Gastroesophageal sphincter (tissue), 4 donors: ENCODE data around the gene SLC48A1. TPM values are rescaled to one million over a fixed set of nuclear protein-coding genes. Genes with fewer than 3 reads are reported as not detected.

Source experiments
- ATAC-seq: fragments of 150-250 bp; one replicate; pipeline ENCODE4 v1.9.1; 2016; ENCODE audit warnings: mild to moderate bottlenecking, moderate library complexity
- H3K27ac ChIP-seq, 4 donors: fragments of 200-600 bp; sonication (generic) in 3 of 4; 1 replicate in 3 of 4; 2 replicates in 1 of 4; pipeline ENCODE4 v1.5.1; 2016 to 2019
- H3K27me3 ChIP-seq: fragments of 200-600 bp; sonication (generic); one replicate; pipeline ENCODE4 v1.5.1; 2019
- H3K36me3 ChIP-seq, 2 donors: fragments of 200-600 bp; sonication (generic); one replicate each; pipeline ENCODE4 v1.5.1; 2019; ENCODE audit warnings: control low read depth in 1 of 2
- H3K4me1 ChIP-seq, 3 donors: fragments of 200-600 bp; sonication (generic); 1 replicate in 2 of 3; 2 replicates in 1 of 3; pipeline ENCODE4 v1.5.1; 2016 to 2019; ENCODE audit warnings: control low read depth in 2 of 3
- H3K4me3 ChIP-seq, 2 donors: fragments of 200-600 bp; sonication (generic); one replicate each; pipeline ENCODE4 v1.5.1; 2019; ENCODE audit warnings: mild to moderate bottlenecking in 1 of 2, moderate library complexity in 1 of 2
- H3K9me3 ChIP-seq, 3 donors: fragments of 200-600 bp; sonication (generic); one replicate each; pipeline ENCODE4 v1.5.1; 2017 to 2019; ENCODE audit warnings: control low read depth in 2 of 3
- CTCF ChIP-seq, 4 experiments: fragments of 200-600 bp in 2 of 4; fragments of 450-650 bp in 2 of 4; sonication (generic) in 1 of 4; IDR thresholded peaks; one replicate each; pipeline ENCODE4 v1.5.1; 2017 to 2019; ENCODE audit warnings: antibody characterized with exemption in 4 of 4, mild to moderate bottlenecking in 2 of 4, moderate library complexity in 2 of 4
- EP300 ChIP-seq: sonication (generic); formaldehyde crosslinking; IDR thresholded peaks from one replicate; pipeline ENCODE4 v1.6.1; 2017; ENCODE audit warnings: antibody characterized with exemption, mild to moderate bottlenecking
- POLR2A ChIP-seq, 2 donors: fragments of 450-650 bp; IDR thresholded peaks; one replicate each; pipeline ENCODE4 v1.6.1; 2017; ENCODE audit warnings: antibody characterized with exemption in 2 of 2, mild to moderate bottlenecking in 2 of 2, moderate library complexity in 1 of 2
- POLR2AphosphoS5 ChIP-seq: sonication (generic); formaldehyde crosslinking; IDR thresholded peaks from one replicate; pipeline ENCODE4 v1.6.1; 2017; ENCODE audit warnings: antibody characterized with exemption
- WGBS, 2 donors: methylation state at CpG; one replicate each; pipeline ENCODE4 v1.1.5; 2018; ENCODE audit warnings: low coverage in 1 of 2; 5-methylcytosine and 5-hydroxymethylcytosine counted together
- total RNA-seq, 4 donors: library from RNA; depleted of rRNA; stranded (reverse); fragments of >200 nt; gene quantifications; one replicate each; pipeline ENCODE4 v1.1.0, GENCODE V29; 2016

SLC48A1 gene
- total RNA-seq, 4 donors from 2014 or later, result 40.7 to 66.8 (median 53.3) TPM

GRCh38 chr12:47795814-47796411, 22.9 kb downstream of the SLC48A1 start:
- H3K36me3 ChIP-seq, result peaks cover 0 to 81% of the 10 kb centered on the region in 2 donors

DNA sequence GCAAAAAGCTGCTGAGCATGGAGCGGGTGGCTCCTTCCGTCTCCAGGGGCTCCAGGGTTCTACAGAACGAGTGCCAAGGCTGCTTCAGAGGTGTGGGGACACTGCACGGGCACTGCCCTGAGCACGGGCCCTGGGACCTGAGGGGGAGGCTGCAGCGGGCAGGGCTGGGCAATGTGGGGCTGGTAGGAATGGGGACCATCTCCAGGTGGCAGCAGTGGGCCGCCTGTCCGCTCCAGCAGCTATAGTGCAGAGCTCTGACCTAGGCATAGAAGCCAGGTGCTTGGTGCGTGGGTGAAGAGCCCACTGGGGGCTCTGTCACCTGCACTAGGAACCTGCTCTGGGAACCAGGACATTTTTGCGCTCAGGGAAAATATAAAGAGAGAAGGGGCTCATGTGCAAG, 24.4 kb downstream of the SLC48A1 start:
- Histone ChIP-seq H3K4me3 (no peak overlapping the region), H3K4me1 (peaks cover 12 to 53% (median 43%) of the 10 kb centered on the region in 3 donors), H3K9me3 (no peaks in the 10 kb centered on the region), H3K27ac (peak overlapping the region in 1 of 4 donors; percentile 94), H3K27me3 (no peaks in the 10 kb centered on the region), H3K36me3 (peaks cover 0 to 66% of the 10 kb centered on the region in 2 donors)
- WGBS, 2 donors, result 54 to 67% methylated on average over 2 to 4 of the region's 10 CpGs
- peak in 3 of 4 experiments; percentile 50 to 65 (median 55) for TF ChIP-seq CTCF (IDR thresholded peaks at IDR 0.05)
- TF ChIP-seq POLR2AphosphoS5, result no peak
- TF ChIP-seq EP300, result no peak
- ATAC-seq, result no peak

More at GRCh38 chr12:47795814-47796411, 22.9 kb downstream of the SLC48A1 start:
- Histone ChIP-seq H3K4me3 (no peak overlapping the region), H3K4me1 (peaks cover 8 to 38% (median 28%) of the 10 kb centered on the region in 3 donors), H3K27me3 (no peaks in the 10 kb centered on the region), H3K9me3 (no peaks in the 10 kb centered on the region), H3K27ac (peak overlapping the region in 1 of 4 donors; percentile 9)
- WGBS, 2 donors, result 61 to 94% methylated on average over 4 to 9 of the region's 22 CpGs
- no peak for ATAC-seq
- TF ChIP-seq CTCF (IDR thresholded peaks at IDR 0.05), result no peak
- TF ChIP-seq POLR2A (IDR thresholded peaks at IDR 0.05), result no peak
- TF ChIP-seq POLR2AphosphoS5, result no peak
- no peak for TF ChIP-seq EP300

- Histone ChIP-seq H3K27ac (peak overlapping the region in 3 of 4 donors; percentile 68 to 99 (median 94)), H3K4me1 (peaks cover 16 to 63% (median 53%) of the 10 kb centered on the region in 3 donors), H3K36me3 (peaks cover 0 to 56% of the 10 kb centered on the region in 2 donors), H3K9me3 (no peaks in the 10 kb centered on the region), H3K27me3 (no peaks in the 10 kb centered on the region), H3K4me3 (no peak overlapping the region)
- TF ChIP-seq POLR2AphosphoS5 (peak; percentile 3), CTCF (IDR thresholded peaks at IDR 0.05) (no peak)
- no peak for ATAC-seq
- 90 to 100% methylated on average over 1 to 2 of the region's 17 CpGs for WGBS, 2 donors
Observed at GRCh38 chr12:47798382-47798948, 25.4 kb downstream of the SLC48A1 start.

- Histone ChIP-seq H3K9me3 (no peaks in the 10 kb centered on the region), H3K27ac (peak overlapping the region in 3 of 4 donors; percentile 68 to 99 (median 94)), H3K36me3 (peaks cover 0 to 50% of the 10 kb centered on the region in 2 donors), H3K27me3 (no peaks in the 10 kb centered on the region), H3K4me1 (peaks cover 24 to 73% (median 63%) of the 10 kb centered on the region in 3 donors), H3K4me3 (no peak overlapping the region)
- WGBS, 2 donors, result no CpG with 5 or more reads among the region's 7 CpGs
- TF ChIP-seq POLR2AphosphoS5 (no peak), EP300 (no peak), CTCF (IDR thresholded peaks at IDR 0.05) (no peak), POLR2A (IDR thresholded peaks at IDR 0.05) (no peak)
- ATAC-seq, result peak; percentile 45
Observed at GRCh38 chr12:47799357-47799955, 26.4 kb downstream of the SLC48A1 start.
